NCI-H524 treated with DMSO at 0.1 percent for 48 hours (cell line): ENCODE data around the gene SH3PXD2A.
"Not testable (repeated sequence)": the region's sequence is repeated elsewhere in the genome, so short reads cannot be mapped to it uniquely, and the experiment has no call there.

Experiments
- DNase-seq: peaks from one replicate; lab custom pipeline; 2025; lab: John Stamatoyannopoulos, UW

Gene SH3PXD2A

DNA sequence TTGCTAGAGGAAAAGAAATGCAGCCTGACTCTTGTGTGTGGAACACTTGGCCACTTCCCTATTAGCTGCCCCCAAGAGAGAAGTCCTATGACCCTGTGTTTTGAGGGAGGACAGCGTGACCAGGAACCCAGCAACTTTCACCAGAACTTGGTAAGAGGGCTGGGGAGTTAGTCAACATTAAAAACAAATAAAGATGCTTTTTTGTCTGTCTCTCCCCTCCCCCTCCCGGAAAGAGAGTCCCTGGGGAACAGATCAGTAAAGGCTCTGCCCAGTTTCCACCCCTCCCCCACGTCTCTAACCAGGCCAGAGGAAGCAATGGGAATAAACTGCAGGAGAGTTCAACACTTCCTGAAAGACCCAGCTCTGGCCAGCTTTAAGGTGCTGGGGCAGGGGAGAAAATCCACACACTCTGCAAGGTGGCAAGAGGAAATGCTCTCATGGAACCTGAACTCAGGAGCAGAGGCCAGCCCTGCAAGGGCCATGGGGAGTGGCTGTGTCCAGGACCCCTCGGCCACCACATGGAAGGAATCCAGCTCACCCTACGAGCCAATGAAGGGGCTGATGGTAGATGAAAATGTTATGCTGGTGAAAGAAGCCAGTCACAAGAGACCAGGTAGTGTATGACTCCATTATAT lies 21.5 kb downstream of the SH3PXD2A start:
- DNase-seq = no peak

DNA sequence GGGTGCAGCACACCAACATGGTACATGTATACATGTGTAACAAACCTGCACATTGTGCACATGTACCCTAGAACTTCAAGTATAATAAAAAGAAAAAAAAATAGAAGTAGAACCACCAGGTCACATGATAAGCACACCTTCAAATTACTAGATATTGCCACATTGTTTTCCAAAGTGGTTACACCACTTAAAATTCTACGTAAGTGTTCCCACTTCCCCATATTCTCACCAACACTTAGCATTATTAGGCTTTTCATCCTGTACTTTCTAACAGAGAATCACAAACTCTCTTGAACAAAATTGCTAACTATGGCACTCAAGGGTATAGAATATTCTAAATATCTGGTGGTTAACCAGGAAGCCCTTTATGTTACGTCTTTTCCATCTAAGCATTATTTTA lies 22.6 kb downstream of the SH3PXD2A start:
- DNase-seq = no peak

DNA sequence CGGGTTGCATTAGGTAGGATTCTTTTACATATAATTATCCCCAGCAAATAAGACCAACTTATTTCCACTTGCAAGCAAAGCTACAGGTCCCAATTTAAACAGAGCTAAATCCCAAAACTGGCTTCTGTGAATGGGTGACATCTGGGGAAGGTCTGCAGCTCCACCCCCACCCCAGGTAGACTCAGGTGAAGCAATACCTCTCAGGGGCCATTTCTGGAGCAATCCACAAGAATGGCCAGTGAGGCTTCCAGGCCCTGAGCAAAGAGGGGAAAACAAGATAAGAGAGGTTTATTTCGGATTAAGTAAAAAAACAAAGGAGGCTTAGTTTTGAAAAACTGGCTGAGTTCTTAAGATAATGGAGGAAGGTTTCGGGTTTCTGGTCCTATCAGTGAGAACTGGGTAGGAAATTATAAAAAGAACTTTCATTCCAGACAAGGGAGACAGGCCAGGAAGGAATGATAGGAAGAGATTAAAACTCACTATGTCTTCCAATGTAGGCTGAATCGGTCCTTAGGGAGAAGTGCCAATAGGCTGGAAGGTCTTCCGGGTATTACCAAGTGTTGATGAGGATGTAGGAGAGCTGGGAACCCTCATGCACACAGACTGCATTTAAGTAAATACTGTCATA lies 25.4 kb downstream of the SH3PXD2A start:
- DNase-seq = no peak

DNA sequence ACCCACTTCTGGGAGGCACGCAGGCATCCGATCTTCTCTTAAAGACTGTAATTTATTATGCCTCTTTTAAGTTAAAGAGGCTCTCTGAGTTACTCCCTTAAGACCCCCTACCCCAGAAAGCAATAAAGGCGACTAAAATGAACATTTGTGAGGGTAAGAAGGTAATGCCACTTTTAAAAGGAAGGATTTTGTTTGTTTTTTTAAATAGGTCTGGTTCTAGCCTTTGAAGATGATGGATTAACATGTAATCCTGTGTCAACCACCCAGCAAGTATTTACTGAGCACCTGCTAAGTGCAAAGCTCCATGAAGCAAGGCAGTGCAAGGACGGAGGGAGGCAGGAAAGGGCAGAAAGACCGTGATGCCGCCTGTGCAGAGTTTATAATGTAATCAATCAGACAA lies 26.1 kb downstream of the SH3PXD2A start:
- no peak for DNase-seq

DNA sequence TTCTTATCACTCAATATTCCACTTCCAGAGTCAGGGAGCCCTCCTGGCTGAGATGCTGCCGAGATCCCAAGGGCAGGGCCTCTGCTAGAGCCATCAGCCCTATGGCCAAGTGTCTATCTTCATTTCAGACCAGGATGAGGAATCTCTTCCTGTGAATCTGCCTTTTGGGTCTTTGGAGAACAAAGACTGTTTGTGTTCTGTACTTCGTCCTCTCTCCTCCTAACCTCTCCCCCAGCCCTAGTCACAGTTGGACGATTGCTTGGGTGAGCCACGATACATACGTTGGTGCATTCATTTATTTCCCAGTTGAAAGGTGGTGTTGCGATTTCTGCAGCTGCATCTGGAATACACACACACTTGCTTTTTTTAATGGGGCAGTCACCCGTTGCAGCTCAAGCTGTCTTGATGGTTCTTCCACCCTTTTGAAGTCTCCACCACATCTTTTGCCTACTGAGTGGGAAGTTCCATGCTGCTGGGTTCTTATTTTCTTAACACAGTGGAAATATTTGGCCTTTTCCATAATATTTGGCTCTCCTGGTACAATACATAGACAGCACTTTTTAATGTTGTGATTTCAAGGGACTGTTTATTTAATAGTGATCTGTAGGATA lies 26.7 kb downstream of the SH3PXD2A start:
- no peak for DNase-seq

DNA sequence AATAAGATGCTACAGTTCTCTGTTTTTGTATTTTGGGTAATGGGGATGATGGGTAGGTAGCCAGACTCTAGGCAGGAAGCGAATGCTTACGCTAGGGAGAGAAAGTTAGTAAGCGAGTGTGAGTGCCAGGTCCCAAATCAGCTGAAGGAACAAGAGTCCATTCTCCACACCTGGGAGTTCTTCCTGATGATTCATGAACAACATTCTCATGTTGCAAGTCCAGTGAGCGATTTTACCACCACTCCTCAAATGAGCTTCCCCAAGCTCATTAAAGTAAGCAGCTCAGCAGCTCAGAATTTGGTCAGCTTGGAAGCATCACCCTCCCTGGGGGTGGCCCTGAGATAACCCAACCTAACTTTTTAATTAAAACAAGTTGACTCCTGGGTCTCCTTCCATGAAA lies 27.3 kb downstream of the SH3PXD2A start:
- no peak for DNase-seq

DNA sequence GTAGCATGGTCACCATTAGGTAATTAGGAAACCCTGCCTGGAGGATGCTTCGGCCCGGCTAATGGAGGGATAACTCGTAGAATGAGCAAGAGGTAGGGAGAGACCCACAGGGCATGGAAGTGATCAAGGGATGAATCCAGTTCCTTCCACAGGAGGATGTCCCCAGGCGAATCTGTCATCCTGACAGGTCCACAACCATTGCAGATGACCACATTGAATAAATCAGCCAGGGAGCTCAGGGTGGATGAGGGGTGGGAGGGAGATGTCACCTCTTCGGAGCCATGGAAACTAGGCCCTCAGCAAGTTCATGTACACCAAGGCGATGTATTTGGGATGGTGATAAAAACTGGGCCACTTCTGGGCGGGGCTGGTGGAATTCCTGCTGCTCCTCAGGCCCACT lies 28.5 kb downstream of the SH3PXD2A start:
- no peak for DNase-seq

DNA sequence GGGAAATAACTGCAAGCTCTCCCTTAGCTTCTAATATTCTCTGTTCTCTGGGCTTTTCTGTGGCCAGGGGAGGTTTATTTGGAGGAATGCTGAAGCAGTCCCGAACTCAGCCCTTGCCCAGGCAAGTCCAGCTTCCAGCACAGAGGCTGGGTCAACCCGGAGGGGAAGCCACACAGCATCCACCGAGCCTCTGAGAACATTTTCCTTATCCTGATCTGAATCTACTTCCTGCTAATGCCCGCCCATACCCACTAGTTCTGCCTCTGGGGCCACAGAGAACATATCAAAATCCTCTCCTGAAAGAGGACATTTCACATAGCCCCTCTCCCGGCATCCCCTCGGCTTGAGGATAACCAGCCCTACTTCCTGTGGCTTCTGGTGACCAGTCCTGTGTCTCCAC lies 31.1 kb downstream of the SH3PXD2A start:
- DNase-seq = no peak

DNA sequence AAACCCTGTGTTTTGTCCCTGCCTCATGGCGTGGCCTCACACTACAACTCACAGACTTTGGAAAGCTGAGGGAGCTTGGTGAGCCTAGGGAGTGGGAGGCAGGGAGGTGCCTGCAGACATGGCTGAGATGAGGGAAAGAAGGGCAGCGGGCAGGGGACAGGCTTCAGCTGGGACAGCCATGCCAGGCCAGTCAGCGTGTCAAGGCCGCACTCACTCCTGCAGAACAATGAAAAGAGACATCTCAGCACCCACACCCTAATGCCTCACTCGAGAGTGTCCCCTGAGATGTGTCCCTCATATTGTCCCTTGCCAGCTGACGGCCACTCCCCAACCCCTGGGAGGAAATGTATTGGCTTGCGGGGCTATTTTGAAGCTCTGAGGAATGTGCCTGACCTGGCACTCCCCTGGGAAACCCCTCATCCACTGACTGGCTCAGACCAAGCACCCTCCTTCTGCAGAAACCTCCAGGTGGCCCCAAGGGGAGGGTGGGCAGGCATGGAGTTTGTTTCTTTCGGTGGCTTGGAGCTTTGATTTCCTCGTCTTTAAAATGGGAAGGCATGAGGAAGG lies 31.6 kb downstream of the SH3PXD2A start:
- DNase-seq = no peak

DNA sequence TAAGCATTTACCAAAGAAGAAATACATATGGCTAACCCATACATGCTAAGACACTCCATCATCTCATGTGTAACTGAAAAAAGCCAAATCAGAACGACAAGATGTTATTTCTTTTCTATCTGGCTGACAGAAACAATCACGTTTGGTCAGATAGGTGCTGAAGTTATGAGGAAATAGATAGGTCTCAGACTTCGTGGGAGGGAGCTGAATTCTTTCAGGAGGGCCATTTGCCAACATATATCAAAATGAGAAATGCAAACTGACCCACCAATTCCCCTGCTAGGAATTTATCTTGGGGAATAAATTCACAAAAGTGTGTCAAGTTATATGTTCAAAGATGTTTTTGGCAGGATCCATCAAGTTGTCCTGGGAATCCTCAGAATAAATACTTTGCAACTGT lies 32.6 kb downstream of the SH3PXD2A start:
- no peak for DNase-seq

DNA sequence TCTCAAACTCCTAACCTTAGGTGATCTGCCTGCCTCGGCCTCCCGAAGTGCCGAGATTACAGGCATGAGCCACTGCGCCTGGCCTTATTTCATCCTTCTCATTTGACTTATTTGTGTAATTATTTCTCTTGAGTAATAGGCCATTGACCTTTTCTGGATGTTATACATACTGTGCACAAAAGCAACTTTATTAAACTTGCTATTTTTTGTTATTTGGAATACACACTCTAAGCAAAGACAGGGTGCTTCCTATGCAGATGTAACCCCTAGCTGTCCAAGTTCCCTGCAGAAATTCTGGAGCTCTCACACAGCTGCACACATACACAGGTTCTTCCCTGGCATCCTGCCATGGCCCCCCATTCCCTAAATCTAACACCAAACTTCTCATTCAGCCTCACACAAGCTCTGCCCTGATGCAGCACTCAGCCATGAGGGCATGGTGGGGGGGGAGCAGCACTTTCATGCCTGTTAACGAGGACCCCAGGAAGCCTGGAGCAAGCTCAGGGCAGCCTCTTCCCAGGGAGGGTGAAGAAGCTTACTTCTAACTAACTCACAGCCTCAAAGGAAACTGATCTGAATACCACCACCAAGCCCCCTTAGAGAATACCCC lies 33.2 kb downstream of the SH3PXD2A start:
- no peak for DNase-seq

DNA sequence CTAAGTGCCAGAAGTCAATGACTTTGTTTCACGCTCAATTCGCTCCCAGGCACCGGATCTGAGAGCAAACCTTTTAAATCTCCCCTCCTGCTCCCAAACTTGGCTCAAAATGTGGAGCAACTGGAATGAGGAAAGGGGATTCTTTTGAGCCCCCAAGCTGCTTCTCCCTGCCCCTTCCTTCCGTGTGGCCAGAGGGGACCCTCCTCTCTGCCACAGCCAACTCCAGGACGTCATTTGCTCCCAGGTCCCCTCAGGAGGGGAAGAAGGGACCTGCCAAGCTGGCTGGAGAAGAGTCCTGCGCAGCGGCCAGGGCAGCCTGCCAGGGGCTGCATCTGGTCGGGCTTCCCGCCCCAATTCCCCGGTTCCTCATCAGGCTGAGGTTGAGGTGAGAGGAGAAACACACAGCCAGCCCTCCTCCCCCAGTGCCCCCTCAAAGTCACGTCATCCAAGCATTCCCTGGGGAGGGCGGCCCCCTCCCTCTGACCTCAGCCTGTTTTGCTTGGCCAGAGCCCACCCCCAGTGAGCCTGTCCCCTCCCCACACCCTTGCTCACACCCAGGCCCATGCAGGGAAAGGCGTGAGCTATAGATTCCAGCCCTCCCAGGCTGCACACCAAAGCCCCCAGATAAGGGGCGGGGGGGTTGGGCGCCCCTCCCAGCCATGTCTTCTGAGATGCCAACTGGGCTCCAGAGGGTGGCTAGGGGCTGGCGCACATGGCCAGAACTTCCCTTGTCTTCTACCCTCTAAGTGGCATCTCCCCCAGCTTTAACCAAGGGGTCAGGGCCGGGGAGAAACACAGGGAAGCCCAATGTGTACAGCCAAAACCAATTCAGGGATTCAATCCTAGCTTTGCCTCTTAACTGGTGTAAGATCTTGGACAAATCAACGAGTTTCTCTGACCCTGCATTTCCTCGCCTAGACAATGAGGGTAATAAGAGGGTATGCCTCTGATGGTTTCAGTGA lies 35.0 kb downstream of the SH3PXD2A start:
- DNase-seq = no peak

DNA sequence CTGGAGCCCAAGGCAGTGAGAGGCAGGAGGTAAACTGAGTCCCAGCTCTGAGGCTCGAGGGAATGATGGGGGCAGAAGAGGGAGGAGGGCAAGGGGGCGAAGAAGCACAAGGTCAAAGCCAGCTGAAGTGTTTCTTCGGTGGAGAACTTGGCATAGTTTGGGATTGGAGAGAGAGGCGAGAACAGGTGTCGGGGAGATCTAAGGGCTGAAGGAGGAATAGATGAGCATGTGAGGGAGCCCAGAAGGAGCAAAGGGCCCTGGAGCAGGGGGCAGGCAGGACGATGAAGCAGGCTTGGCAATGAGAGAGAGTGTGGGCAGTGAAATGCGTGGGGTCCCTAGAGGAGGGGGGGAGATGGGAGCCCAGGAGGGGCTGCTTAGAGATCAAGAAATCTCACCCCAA lies 35.9 kb downstream of the SH3PXD2A start:
- no peak for DNase-seq

DNA sequence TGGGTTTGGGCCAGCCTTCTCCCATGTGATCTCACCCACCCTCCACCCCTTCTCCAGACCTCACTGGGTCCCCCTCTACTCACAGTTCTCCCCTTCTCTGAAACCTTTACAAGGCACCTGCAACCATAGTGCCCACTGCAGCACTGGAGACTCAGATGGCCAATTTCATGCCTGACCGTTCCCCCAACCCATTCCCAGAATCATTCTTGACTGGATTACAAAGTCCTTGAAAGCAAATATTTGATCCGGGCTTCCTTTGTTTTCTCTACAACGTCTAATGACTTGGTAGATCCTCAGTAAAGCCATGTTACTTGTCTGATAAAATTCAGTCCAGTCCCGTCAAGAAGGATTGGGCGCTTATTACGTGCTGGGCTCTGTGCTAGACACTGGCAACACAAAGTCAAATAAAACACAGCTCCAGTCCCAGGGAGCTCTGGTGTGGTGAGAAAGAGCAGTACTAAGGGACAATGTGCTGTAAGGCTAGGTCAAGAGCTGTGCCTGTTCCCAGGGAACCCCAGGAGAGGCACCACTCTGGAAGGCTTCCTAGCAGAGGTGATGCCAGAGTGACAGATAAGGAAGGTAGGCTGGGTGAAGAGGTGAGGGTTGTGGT lies 36.5 kb downstream of the SH3PXD2A start:
- no peak for DNase-seq

DNA sequence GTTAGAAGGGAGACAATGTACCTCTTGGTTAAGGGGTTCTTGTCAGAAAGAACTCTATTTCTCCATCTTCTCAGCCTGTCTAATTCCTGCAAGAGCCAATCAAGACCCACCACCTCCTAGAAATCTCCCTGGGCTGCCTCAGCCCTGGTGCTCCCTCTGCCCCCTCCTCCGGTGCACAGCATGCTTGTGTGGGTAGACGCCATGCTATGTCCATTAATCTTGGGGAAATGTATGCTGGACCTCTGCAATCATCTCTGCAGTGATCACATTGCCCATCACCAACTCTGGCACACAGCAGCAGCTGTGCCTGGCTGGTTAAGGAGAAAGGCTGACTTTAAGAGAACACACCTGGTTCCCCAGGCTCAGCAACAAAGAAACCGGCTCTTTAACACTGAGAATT lies 37.3 kb downstream of the SH3PXD2A start:
- no peak for DNase-seq

DNA sequence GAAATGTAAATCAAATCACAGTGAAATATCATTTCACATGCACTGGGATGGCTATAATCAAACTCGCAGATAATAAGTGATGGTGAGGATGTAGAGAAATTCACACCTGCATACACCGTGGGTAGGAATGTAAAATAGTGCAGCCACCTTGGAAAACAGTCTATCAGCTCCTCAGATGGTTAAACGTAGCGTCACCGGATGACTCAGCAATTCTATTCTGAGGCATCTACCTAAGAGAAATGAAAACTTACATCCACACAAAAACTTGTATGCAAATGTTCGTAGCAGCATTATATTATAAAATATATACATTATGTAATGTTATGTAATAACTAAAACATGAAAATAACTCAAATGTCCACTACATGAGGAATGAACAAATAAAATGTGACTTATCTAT lies 38.9 kb downstream of the SH3PXD2A start:
- DNase-seq = no peak

DNA sequence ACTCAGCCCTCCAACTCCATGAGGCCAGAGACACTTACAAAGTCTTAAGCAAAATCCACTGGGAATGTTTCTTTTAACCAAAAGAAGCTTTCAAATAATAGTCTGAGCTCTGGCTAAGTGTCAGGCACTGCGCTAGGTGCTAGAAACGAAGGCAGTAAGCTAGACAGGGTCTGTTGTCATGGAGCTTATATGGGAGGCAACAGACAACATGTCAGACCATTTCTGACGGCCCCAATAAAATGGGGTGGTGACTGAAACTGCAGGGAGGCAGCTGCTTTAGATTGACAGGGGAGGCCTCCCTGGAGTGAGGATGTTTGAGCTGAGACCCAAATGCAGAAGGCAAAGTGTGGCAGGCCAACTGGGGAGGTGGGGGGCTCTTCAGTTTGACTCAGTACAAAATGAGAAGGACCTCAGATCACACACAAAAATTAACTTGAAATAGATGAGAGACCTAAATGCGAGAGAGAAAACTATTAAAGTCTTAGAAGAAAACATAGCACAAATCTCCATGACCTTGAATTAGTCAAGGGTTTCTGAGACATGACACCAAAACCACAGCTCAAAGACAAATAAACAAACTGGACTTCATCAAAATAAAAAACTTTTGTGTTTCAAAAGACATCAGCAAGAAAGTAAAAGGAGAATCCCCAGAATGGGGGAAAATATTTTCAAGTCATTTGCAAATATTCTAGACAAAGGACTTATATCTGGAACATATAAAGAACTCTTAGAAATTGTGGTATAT lies 40.6 kb downstream of the SH3PXD2A start:
- DNase-seq = no peak

DNA sequence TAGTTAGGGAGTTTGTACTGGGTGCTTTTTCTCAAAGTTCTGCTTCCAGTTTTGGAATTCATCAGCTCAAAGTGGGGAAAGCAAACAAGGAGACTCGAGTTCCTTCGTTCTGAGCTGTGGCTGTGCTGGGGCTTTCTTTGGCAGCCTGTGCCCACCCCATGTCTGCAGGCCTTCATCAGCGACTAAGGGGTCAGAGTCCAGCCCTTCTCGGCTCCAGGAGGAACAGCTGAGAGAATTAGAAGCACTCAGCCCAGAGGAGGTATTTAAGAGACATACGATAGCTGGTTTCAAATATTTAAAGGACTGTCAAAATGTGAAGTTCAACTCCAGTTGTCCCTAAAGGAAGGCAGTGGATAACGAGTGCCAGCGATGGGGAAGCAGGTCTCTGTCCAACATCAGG lies 41.3 kb downstream of the SH3PXD2A start:
- no peak for DNase-seq

DNA sequence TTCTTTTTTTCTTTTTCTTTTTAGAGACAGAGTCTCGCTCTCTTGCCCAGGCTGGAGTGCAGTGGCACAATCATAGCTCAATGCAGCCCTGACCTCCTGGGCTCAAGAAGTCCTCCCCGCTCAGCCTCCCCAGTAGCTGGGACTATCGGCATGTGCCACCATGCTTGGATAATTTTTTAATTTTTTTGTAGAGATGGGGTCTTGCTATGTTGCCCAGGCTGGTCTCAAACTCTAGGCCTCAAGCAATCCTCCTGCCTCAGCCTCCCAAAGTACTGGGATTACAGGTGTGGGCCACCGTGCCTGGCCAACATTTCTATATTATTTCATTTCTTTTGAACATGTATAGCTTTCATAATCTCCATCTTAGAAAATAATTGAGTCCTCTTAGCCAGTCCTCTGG lies 42.1 kb downstream of the SH3PXD2A start:
- not testable (repeated sequence) for DNase-seq

DNA sequence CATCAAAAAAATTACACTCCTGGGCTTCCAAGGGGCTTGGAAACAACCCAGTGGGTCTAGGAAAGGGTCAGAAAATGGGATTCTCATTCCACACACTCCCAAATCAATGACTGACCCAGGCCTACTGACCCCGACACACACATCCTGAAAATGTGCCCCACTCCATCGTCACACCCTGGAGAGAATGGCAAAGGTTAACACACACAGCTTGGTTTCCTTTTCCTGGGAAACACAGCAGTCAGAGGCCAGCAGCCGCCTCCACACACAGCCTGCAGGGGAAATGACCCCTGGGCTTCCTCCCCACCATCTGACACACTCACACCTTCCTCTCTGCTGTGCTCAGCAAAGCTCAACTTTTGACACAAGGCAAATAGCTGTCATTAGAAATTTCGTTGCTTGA lies 42.9 kb downstream of the SH3PXD2A start:
- no peak for DNase-seq

DNA sequence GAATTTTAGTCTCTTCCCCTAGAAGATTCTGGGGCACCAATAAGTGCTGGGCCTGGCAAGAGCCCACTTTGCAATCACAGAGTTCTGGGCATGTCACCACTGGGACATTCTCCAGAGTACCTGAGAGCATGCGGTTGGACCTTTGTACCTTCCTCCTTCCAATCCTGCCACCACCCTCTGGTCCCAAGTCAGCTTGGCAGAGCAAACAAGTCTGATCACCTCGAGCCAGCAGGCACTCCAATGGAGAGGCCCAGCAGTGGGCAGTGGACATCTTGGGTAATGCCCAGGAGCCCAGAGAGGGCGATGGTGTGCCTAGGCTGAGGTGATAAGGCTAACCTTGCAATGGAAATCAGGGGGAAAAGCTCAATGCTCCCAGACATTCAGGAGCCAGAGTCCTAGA lies 43.4 kb downstream of the SH3PXD2A start:
- no peak for DNase-seq
